HCT116 (cell line): Measurements from ENCODE around the gene PHF14. TPM values are rescaled to one million over a fixed set of nuclear protein-coding genes. Genes with fewer than 3 reads are reported as not detected.

Source experiments
- ATAC-seq: fragments of 200-7000 bp; cut with Tn5 transposase; 2 replicates; pipeline ENCODE4 v1.9.1; 2020; ENCODE audit warnings: mild to moderate bottlenecking, moderate library complexity
- BruUV-seq: library from RNA; stranded (reverse); fragments of 400-500 nt; replicated peaks from 2 replicates; lab custom pipeline; 2021; lab: Mats Ljungman, UMichigan
- CTCF ChIA-PET: fragments of 300-600 bp; sonication (Branson Sonifier 250); formaldehyde crosslinking; loops from one replicate; lab custom pipeline; 2021; ENCODE audit warnings: antibody characterized with exemption; lab: Charles Lee
- POLR2A ChIA-PET: fragments of 300-600, 350-600 bp; sonication (Branson Sonifier 250); formaldehyde crosslinking; loops from one replicate; lab custom pipeline; 2021; ENCODE audit warnings: antibody characterized with exemption; lab: Charles Lee
- RAD21 ChIA-PET, 2 experiments: fragments of 300-600 bp; sonication (Branson Sonifier 250); formaldehyde crosslinking; loops; one replicate each; lab custom pipeline; 2023; ENCODE audit warnings: low total read pairs in 2 of 2; ENCODE audit not compliant: uncharacterized antibody in 2 of 2, unreplicated experiment in 2 of 2, low non-redundant PET in 1 of 2; lab: Charles Lee
- DNase-seq: peaks from one replicate; pipeline ENCODE4 v3.0.0-alpha.2; 2010; ENCODE audit warnings: low read depth, low spot score
- H2AFZ ChIP-seq: fragments of 200-600 bp; shearing (Covaris generic), sonication (generic); 2 replicates; pipeline ENCODE4 v1.6.1; 2017; ENCODE audit warnings: low read depth, mixed run types, mixed read lengths, antibody characterized with exemption, low read length; ENCODE audit not compliant: poor library complexity, severe bottlenecking
- H3K27ac ChIP-seq: 2 replicates; pipeline ENCODE4 v1.5.1; 2012; ENCODE audit warnings: low read depth, low read length
- H3K27me3 ChIP-seq: fragments of 200-600 bp; sonication (generic); 2 replicates; pipeline ENCODE4 v1.6.1; 2016; ENCODE audit warnings: mixed run types, low read length, mixed read lengths; ENCODE audit not compliant: insufficient read depth
- H3K36me3 ChIP-seq, 2 experiments: fragments of 200-500 bp in 1 of 2; fragments of 200-600 bp in 1 of 2; sonication (Bioruptor generic) in 1 of 2; sonication (generic) in 1 of 2; 2 replicates each; pipeline versions ENCODE4 v1.5.1 to v1.6.1; 2014 to 2016; ENCODE audit warnings: low read length in 2 of 2, inconsistent platforms in 1 of 2, mixed read lengths in 1 of 2, mixed run types in 1 of 2; ENCODE audit not compliant: insufficient read depth in 2 of 2, control insufficient read depth in 1 of 2
- H3K4me1 ChIP-seq, 2 experiments: fragments of 200-600 bp in 1 of 2; sonication (generic) in 1 of 2; 2 replicates each; pipeline versions ENCODE4 v1.5.1 to v1.6.1; 2012 to 2017; ENCODE audit warnings: low read length in 2 of 2, inconsistent platforms in 1 of 2, mild to moderate bottlenecking in 1 of 2, mixed read lengths in 1 of 2, mixed run types in 1 of 2, moderate library complexity in 1 of 2; ENCODE audit not compliant: insufficient read depth in 2 of 2, control insufficient read depth in 1 of 2
- H3K4me2 ChIP-seq: fragments of 200-600 bp; sonication (generic); 2 replicates; pipeline ENCODE4 v1.6.1; 2017; ENCODE audit warnings: mixed run types, low read length, mixed read lengths
- H3K4me3 ChIP-seq, 2 experiments: fragments of 200-600 bp in 1 of 2; sonication (generic) in 1 of 2; replicated peaks in 1 of 2; 2 replicates each; pipeline ENCODE4 v1.5.1; 2011 to 2016; ENCODE audit warnings: low read length in 2 of 2, control low read depth in 1 of 2, low read depth in 1 of 2, mild to moderate bottlenecking in 1 of 2, mixed read lengths in 1 of 2, mixed run types in 1 of 2
- H3K79me2 ChIP-seq: fragments of 200-600 bp; sonication (generic); 2 replicates; pipeline ENCODE4 v1.6.1; 2017; ENCODE audit warnings: mild to moderate bottlenecking, mixed run types, low read length, moderate library complexity, mixed read lengths; ENCODE audit not compliant: insufficient read depth
- H3K9ac ChIP-seq: fragments of 200-600 bp; sonication (generic); 2 replicates; pipeline ENCODE4 v1.6.1; 2016; ENCODE audit warnings: low read length, mixed read lengths
- H3K9me2 ChIP-seq: fragments of 200-600 bp; sonication (generic), shearing (Covaris generic); 2 replicates; pipeline ENCODE4 v1.6.1; 2017; ENCODE audit warnings: mixed run types, mild to moderate bottlenecking, moderate library complexity; ENCODE audit not compliant: insufficient read depth
- H3K9me3 ChIP-seq, 2 experiments: fragments of 200-500 bp in 1 of 2; fragments of 200-600 bp in 1 of 2; sonication (Bioruptor generic) in 1 of 2; sonication (generic) in 1 of 2; 2 replicates each; pipeline ENCODE4 v1.6.1; 2014 to 2017; ENCODE audit warnings: low read length in 2 of 2, mixed read lengths in 2 of 2, inconsistent platforms in 1 of 2, low read depth in 1 of 2, mild to moderate bottlenecking in 1 of 2, mixed run types in 1 of 2, moderate library complexity in 1 of 2; ENCODE audit not compliant: control insufficient read depth in 1 of 2, insufficient read depth in 1 of 2
- H4K20me1 ChIP-seq: fragments of 200-600 bp; sonication (generic), shearing (Covaris generic); 2 replicates; pipeline ENCODE4 v1.6.1; 2017; ENCODE audit warnings: mixed run types, mild to moderate bottlenecking, moderate library complexity; ENCODE audit not compliant: insufficient read depth
- CBX3 ChIP-seq: IDR thresholded peaks from 2 replicates; pipeline ENCODE4 v1.6.1; 2012; ENCODE audit warnings: low read depth
- CTCF ChIP-seq, 3 experiments: fragments of 200-600 bp in 1 of 3; sonication (generic) in 1 of 3; IDR thresholded peaks in 2 of 3; conservative IDR thresholded peaks in 1 of 3; 2 replicates each; pipeline ENCODE4 v1.5.1; 2012 to 2017; ENCODE audit warnings: low read depth in 2 of 3, low read length in 2 of 3, antibody characterized with exemption in 1 of 3, borderline replicate concordance in 1 of 3, control low read depth in 1 of 3, mild to moderate bottlenecking in 1 of 3, mixed read lengths in 1 of 3, mixed run types in 1 of 3, moderate library complexity in 1 of 3; ENCODE audit not compliant: insufficient read depth in 1 of 3
- EGR1 ChIP-seq: IDR thresholded peaks from 2 replicates; pipeline ENCODE4 v1.6.1; 2012; ENCODE audit warnings: low read depth
- ELF1 ChIP-seq: IDR thresholded peaks from 2 replicates; pipeline ENCODE4 v1.6.1; 2012; ENCODE audit warnings: low read depth, borderline replicate concordance
- MAX ChIP-seq: IDR thresholded peaks from 2 replicates; pipeline ENCODE4 v1.6.1; 2012
- POLR2AphosphoS5 ChIP-seq: IDR thresholded peaks from 2 replicates; pipeline ENCODE4 v1.6.1; 2011; ENCODE audit warnings: mild to moderate bottlenecking, low read depth, low read length, moderate library complexity
- REST ChIP-seq: IDR thresholded peaks from 2 replicates; pipeline ENCODE4 v1.6.1; 2012; ENCODE audit warnings: low read depth
- TCF7L2 ChIP-seq: IDR thresholded peaks from 2 replicates; pipeline ENCODE4 v1.7.0; 2011; ENCODE audit warnings: borderline replicate concordance, inconsistent platforms; ENCODE audit not compliant: insufficient read depth, insufficient read length; ENCODE audit errors: extremely low read depth
- intact Hi-C: fragments of 100-400 bp; cut with micrococcal nuclease; formaldehyde crosslinking; loops from 2 replicates; pipeline ENCODE4 v1.10.0; 2022
- total RNA-seq: library from RNA; stranded (reverse); gene quantifications from one replicate; pipeline ENCODE4 v1.2.1, GENCODE V29; 2021; ENCODE audit not compliant: unreplicated experiment

Gene PHF14
- total RNA-seq, 1 experiment from 2014 or later = 13.8 TPM

GRCh38 chr7:11217848-11218565, 244.3 kb downstream of the PHF14 start:
- BruUV-seq = no TSS peak

More at GRCh38 chr7:11217848-11218565, 244.3 kb downstream of the PHF14 start:
- Histone ChIP-seq H3K27me3 (no peaks in the 10 kb centered on the region), H3K79me2 (no peaks in the 10 kb centered on the region), H3K9me2 (no peaks in the 10 kb centered on the region), H3K36me3 (no peaks in the 10 kb centered on the region), H3K4me3 (no peak overlapping the region), H3K27ac (no peak overlapping the region), H3K9ac (no peak overlapping the region), H3K9me3 (no peaks in the 10 kb centered on the region), H3K4me1 (no peaks in the 10 kb centered on the region), H4K20me1 (no peaks in the 10 kb centered on the region), H3K4me2 (no peak overlapping the region), H2AFZ (no peak overlapping the region)
- ATAC-seq (no peak), DNase-seq (no peak)
- TF ChIP-seq CTCF (IDR thresholded peaks at IDR 0.05 in 2 of 3, conservative IDR thresholded peaks at IDR 0.05 in 1 of 3; ENCODE audit: borderline replicate concordance in 1 of 3, insufficient read depth in 1 of 3, low read depth in 2 of 3, low read length in 2 of 3) (no peak), EGR1 (no peak), ELF1 (no peak), MAX (no peak), REST (no peak), POLR2AphosphoS5 (no peak), TCF7L2 (no peak), CBX3 (no peak)
- ChIA-PET CTCF (no interaction called here), POLR2A (no interaction called here), RAD21 (no interaction called here)
- intact Hi-C loops = no loop called here
